Measurements from ENCODE around the gene FAF1. TPM values are rescaled to one million over a fixed set of nuclear protein-coding genes. Genes with fewer than 3 reads are reported as not detected.
"Not testable (repeated sequence)": the region's sequence is repeated elsewhere in the genome, so short reads cannot be mapped to it uniquely, and the experiment has no call there.

The FAF1 gene
- total and polyA plus RNA-seq, 2 of the 8 experiments (the other 6 are each of a cell fraction or from before 2014, with no cell fraction given): 10.8 to 65.9 TPM

- H3K79me1 ChIP-seq (ENCODE audit: low read depth, low read length); H3K18ac ChIP-seq (ENCODE audit: extremely low read depth, low read length); H4K8ac ChIP-seq (ENCODE audit: extremely low read depth, insufficient read depth, low read length); POLR2A ChIA-PET (ENCODE audit: partially characterized antibody); H2AK5ac ChIP-seq (ENCODE audit: low read depth, low read length); H4K5ac ChIP-seq (ENCODE audit: insufficient read length, low read depth, low read length); H2BK20ac ChIP-seq (ENCODE audit: low read length); H3K79me2 ChIP-seq (ENCODE audit: control insufficient read depth in 1 of 2, insufficient read depth in 2 of 2, low read length in 2 of 2); FAIRE-seq; H4K20me1 ChIP-seq (replicated peaks in 1 of 2; ENCODE audit: control insufficient read depth in 1 of 2, insufficient read depth in 2 of 2, low read length in 2 of 2); H3K27ac ChIP-seq (ENCODE audit: low read depth, low read length); H3K4me2 ChIP-seq (ENCODE audit: insufficient read depth in 1 of 2, low read depth in 2 of 2, low read length in 2 of 2); CTCF ChIA-PET (ENCODE audit: partially characterized antibody); H3K4me3 ChIP-seq (ENCODE audit: extremely low read depth in 1 of 4, insufficient read depth in 2 of 4, low read depth in 3 of 4, low read length in 4 of 4); H3K27me3 ChIP-seq (replicated peaks in 1 of 4; ENCODE audit: control insufficient read depth in 3 of 4, extremely low read depth in 1 of 4, insufficient read depth in 3 of 4, low read length in 3 of 4); H2BK15ac ChIP-seq (ENCODE audit: low read length); H3K23me2 ChIP-seq (ENCODE audit: low read depth, low read length); H3K9ac ChIP-seq (replicated peaks in 1 of 4; ENCODE audit: extremely low read depth in 1 of 4, low read depth in 3 of 4, low read length in 3 of 4); DNase-seq (ENCODE audit: low read depth in 1 of 2, low spot score in 2 of 2); H3K36me3 ChIP-seq (ENCODE audit: control insufficient read depth in 2 of 4, insufficient read depth in 4 of 4, low read length in 3 of 4); H3K4ac ChIP-seq (replicated peaks; ENCODE audit: insufficient read length, low read depth, low read length); H3K23ac ChIP-seq (ENCODE audit: insufficient read length); H2BK120ac ChIP-seq (replicated peaks; ENCODE audit: low read depth, low read length); H3K14ac ChIP-seq (ENCODE audit: insufficient read length); H3K56ac ChIP-seq (replicated peaks; ENCODE audit: insufficient read length, low read depth, low read length); H4K91ac ChIP-seq (replicated peaks; ENCODE audit: insufficient read length, low read length); H2BK12ac ChIP-seq (ENCODE audit: low read depth, low read length); H2BK5ac ChIP-seq (ENCODE audit: low read depth, low read length); H3K4me1 ChIP-seq (replicated peaks in 1 of 4; ENCODE audit: control insufficient read depth in 3 of 4, insufficient read depth in 4 of 4, low read length in 3 of 4); H2AFZ ChIP-seq (ENCODE audit: low read length): not testable (repeated sequence)
- H3K9me3 ChIP-seq (ENCODE audit: insufficient read depth in 2 of 2, low read depth in 1 of 2, low read length in 1 of 2): peaks cover 9 to 11% of the 10 kb centered on the region in 2 experiments; a peak in 3 of 4 replicates
- 90% methylated on average over 1 of the region's 1 CpG; no CpG with 5 or more reads in 1 of the 2 experiments for WGBS, 2 experiments (ENCODE audit: extremely low coverage in 1 of 2, insufficient coverage in 1 of 2, insufficient read length in 1 of 2, insufficient replicate concordance in 2 of 2, low coverage in 1 of 2, low lambda C conversion rate in 2 of 2, missing lambda C conversion rate in 1 of 2)
These were observed 72.5 kb downstream of the FAF1 start for GRCh38 chr1:50887555-50887954.

Data from H1 (cell line).